Stimulated activated CD4-positive, alpha-beta T cell treated with anti-CD3 and anti-CD28 coated beads, Interleukin-1b, Interleukin-23, amount 100 ng/mL, for 24 hours (primary cell): ENCODE measurements around the gene CYFIP1.

Experiments used
- DNase-seq, 4 experiments: peaks; one replicate each; pipeline ENCODE4 v3.0.0-alpha.2; 2020; ENCODE audit warnings: low read depth in 4 of 4, low spot score in 1 of 4

Gene CYFIP1

DNA sequence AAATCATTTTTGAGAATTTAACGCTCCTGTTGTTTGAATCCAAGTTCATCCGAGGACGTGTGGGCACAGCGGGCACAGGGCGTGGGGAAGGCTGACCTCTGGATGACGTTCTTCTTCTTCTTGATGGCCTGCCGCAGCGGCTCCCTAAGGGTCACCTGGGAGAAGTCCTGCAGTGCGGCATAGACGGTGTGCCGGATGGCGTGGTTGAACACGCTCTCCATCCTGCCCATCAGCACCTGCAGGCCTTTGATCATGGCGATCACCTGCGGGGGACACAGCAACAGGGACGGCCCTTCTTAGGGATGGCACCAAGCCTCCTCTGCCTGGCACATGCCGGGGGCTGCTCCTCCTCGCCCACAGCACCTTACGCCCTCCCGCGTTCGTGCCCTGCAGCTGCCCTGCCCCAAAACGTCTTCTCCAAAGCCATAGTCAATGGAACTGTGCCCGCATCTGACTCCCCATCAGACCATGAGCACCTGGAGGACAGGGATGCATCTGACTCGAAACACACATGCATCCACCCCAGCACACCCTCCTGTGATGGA, 61.5 kb downstream of the CYFIP1 start:
- no peak for DNase-seq

DNA sequence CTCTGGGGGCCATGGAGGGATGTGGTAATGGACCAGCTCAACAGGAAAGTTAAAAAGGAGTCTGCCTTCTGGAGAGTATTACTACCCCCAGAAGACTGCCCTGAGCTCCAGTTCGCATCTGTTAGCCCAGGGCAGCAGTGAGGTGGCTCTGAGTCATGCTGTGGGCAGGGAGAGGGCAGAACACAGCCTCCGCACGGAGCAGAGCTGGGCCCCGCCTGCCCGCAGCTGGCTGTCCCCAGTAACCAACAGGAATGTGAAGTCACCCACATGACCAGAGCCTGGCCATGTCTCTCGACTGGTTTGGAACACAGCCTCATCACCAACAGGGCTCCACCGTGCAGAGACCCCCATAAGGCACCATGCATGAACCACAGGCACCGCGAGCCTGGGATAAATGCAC, 62.1 kb downstream of the CYFIP1 start:
- no peak for DNase-seq

DNA sequence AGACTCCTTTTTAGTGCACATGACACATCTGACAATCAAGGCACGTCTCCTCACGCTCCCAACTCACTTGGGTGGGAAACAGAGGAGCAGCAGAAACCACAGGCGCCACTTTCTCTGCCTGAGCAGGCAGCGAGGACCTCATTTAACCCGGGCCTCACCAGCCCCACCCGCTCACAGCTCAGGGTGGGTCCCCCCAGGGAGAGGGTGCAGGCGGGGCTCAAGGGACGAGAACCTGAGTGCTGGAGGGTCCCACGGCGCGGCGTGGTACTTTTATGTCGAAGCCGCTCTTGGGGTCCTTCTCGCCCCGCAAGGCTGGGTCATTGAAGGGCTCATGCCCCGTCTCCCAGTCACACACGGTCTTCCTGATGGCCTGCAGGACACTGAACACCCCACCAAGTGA, 62.6 kb downstream of the CYFIP1 start:
- DNase-seq: no peak

DNA sequence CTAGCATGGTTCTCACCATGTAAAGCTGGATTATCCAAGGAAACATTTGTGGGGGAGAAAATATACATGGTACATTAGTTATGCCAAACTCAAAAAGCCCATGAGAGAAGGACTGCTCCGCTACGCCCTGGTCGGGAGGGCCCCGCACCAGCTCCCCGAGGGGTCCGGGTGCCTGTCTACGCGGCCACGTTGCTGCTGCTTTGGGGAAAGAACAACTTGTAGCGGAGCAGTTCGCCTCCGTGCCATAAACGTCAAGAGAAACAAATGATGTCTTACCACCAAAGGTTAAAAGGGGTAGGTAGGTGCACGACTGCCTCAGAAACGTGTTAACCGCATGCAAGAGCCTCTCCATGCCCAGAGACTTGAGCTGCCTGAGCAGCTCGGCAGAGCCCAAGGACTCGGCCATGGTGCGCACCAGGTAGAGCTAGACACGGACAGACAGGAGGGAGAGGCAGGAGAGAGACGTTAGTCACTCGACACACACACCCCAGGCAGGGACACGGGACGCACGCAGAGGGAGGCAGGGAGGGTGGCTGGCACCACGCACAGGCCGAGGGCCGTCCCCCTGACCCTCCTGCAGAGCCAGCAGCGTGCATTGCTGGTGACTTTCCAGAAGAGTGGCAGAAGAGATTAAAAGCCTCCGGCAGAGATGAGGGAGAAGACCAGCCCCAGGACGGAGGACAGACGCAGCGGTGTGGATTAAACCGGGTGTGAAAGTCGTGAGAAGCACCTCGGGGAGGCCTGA, 63.4 kb downstream of the CYFIP1 start:
- DNase-seq: no peak

DNA sequence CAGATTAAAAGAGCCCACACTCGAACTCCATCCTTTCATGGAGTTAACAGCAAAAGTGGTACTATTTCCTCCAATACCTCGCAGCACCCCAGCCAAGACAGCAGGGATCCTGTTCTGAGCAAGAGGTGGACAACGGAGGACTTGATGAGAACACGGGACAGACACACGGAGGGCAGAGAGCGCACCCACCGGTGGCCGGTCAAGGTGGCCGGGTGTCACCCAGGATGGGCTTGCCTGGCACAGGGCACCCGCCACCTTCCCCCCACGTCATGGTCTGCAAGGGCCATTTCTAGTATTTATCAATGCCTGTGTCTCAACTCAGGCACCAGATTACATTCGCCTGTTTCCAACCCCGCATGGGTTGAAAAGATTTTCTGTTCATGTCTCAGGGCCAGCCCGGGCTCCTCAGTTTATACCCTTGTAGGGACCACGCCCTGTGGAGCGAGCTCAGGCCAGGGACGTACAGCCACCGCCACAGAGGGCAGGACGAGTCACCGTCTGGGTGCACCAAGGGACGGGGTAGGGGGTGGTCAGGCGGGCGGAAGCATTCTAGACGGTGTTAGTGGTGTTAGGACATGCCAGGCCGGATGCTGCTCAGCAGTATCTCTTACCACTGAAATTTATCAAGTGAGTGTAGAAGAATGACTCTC, 64.2 kb downstream of the CYFIP1 start:
- no peak for DNase-seq

DNA sequence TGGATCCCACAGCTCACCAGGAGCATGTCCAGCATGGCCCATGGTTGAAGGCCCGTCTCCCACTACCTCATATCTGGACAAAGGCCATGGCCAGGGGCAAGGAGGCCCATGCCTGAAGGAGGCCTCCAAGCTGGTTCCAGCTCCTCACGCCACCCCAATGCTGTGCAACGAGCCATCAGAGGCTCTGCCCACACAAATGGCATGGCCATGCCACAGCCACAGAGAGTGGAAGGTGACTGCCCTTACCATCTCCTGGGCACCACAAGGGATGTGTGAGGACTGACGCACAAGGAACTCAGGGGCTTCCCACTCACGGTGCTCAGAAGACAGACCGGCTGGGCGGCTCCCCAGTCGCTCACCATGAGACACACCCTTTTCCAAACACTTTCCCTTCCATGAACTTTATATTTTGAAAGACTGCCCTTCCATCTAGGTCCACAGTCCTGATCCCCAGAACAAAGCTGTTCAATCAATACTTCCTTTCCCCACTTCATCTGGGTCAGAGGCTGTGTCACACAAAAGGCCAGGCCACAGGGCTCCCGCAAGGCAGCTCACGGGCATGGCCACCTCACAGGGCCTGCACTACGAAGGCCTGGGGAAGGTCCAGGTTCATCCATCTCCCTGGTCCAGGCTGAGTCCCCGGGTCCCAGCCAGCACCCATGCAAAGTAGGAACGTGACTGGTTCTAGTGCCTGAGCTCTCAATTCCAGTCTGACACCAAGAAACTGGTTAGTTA, 66.4 kb downstream of the CYFIP1 start:
- no peak for DNase-seq

DNA sequence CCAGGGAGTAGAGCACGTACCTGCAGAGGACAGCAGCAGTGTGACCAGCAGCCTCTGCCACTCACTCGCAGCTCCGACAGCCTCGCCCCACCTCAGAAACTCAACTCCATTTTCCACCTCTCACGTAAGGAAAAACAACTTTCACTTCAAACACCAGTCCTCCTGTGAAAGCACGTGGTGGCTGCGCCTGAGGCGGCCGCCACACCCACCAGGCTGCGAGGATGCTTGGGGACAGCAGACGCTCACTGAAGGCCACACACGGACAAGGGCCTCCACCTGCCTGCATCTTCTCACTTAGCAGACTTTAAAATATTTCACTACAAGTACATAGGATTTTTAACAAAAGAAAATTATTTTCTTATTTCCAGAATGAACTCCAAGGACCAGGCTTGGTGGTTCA, 67.9 kb downstream of the CYFIP1 start:
- no peak for DNase-seq

DNA sequence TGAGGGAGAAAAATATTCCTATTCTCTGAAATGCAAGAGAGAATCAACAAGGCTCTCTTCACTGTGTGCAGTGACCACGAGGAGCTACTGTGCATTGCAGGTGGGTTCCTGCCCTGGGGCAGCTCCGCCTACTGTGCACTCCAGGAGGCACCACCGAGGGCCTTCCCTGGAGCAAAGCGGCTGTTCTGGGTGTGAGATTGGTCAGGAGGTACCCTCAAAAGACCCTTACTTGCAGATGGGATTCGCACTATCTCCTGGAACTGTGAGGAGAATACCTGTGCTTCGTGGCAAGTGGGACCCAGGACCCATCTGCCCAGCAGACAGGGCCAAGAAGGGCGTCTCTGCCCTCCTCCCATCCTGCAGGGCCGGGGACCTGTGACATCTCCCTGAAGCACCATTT, 68.9 kb downstream of the CYFIP1 start:
- DNase-seq: no peak

DNA sequence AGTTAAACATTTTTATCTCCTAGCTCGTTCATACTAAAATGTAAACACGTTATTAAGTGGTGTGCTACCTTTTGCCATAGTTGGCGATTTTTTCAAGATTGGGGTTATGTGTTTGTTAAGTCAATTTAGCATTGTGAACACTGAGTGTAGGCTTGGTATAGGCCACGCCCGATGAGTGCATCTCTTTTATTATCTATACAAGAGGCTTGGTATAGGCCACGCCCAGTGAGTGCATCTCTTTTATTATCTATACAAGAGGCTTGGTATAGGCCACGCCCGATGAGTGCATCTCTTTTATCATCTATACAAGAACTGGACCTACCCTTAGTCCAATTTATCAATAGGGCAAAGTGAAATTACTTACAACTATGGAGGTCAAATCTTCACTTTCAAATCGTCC, 71.3 kb downstream of the CYFIP1 start:
- DNase-seq: no peak

DNA sequence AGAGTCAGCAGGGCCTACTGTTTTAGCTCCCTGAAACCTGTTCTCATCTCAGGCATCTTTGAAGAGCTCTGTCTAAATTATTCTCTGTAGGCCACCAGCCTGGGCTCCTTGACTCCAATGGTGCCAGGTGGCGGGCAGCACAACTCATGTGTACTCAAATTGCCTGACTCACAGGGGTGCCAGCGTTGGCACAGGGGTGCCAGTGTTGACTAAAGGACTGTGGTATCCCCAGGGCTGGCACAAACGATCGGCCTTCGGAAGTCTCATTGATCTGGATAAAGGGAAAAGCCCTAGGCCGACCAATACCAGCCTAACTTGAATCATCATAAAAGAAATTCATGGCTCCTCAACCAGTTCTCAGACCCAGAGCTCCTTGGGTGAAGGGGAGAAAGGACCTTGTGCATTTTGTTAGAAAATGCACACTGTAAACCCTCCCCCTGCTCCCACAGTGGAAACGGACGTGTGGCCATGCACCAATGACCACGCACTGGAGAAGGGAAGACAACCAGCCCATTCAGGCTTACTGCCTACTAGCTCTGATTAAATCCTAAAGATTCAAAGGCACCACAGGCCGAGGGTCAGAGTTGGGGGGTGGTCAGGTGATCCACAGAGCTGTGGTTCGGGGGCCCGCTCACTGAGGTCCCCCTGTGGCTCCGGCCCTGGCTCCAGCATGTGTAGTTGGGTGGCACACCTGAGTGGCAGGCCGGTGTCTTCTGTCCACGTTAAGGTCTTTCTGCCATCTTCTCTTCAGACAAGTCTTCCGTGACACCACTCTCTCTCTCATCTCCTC, 72.8 kb downstream of the CYFIP1 start:
- DNase-seq: no peak

DNA sequence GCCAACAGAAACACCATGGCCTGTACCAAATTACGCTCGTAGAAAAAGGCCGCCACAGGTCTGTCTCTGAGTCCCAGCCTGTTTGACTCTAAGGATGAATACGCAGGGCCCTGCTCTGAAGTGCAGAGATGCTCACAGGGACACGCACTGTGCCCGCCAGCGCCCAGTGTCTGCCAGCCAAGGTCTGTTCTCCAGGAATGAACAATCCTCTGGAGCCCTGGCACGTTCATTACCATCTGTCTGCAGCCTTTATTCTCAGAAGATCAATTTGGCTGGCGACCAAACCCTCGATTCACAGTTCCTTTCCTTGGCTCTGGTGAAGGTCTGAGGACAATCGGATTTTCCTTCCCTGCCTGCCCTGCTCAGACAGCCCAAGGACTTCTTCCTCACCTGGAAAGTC, 75.4 kb downstream of the CYFIP1 start:
- no peak for DNase-seq

DNA sequence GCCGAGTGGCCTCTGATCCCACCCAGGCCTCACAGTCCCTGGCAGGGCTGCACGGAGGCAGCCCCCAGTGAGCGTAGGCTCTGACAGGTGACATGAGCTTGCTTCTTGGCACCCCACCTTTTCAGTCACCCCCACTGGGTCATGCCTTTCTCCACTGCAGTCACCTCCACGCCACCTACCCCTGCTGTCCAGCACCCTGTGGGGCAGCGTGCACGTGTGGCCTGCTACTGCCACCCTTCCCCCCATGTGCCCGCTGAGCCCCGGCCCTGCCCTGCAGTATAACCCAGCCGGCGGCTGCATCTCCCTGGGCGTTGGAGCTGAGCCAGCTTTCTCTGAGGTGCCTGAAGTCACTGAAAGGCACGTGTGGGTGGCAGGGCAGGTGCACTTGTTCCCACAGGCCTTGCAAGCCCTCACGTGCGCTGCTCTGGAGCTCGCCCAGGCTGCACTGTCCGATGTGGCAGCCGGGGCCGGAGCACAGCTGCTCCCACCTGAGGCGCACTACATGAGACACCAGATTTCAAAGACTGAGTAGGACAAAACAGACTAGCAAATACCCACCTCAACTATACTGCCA, 76.1 kb downstream of the CYFIP1 start:
- DNase-seq: no peak

DNA sequence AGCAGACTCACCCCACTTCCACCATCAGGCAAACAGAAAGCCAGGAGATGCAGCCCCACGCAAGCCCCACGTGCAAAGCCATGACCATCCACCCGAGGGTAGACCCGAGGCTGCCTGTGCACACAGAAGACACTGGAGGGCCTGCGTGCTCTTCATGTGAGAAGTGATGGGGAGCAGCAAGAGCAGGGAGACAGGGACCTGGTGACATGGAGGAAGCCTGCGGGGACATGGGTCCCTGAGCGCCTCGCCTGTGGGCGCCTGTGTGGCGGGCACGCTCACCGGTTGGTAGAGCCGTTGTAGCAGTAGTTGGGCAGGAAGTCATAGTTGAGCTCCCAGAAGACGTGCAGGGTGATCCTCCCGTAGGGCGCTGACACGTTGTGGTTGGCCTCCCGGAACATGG, 76.7 kb downstream of the CYFIP1 start:
- DNase-seq: no peak

DNA sequence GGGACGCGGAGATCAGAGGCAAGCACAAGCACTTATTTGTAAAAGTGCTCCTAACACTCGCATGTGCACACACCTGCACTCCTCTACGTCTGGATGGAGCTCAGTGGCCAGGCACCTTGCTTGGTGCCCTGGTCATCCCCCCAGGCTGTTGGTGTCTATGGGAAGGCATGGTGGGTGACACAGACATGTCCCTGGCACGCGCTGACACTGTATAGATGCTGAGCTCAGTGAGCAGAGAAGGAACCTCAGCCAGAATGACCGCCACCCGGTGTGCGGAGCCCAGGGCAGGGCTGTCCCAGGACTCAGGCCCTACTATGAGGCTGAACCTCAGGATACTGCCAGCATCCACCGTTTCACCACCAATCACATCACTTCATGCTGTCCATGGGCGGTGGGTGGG, 77.2 kb downstream of the CYFIP1 start:
- DNase-seq: no peak

DNA sequence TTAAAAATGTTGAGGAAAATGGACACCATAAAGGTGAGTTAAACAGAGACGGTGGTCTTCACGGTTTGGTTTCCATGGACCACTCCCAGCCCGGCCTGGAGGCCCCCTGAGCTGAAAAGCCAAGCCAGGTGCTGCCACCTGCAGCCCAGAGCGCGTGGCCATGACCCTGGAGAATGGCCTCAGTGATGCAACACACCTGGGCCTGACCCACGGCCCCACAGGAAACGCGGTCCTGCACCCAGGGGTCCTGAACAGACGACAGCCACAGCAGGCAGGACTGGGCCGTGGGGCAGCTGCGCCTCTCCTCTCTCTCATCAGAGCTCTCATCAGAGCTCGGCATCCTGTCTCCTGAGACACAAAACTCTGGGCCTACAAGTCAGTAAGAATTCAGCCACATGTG, 77.6 kb downstream of the CYFIP1 start:
- DNase-seq: no peak

DNA sequence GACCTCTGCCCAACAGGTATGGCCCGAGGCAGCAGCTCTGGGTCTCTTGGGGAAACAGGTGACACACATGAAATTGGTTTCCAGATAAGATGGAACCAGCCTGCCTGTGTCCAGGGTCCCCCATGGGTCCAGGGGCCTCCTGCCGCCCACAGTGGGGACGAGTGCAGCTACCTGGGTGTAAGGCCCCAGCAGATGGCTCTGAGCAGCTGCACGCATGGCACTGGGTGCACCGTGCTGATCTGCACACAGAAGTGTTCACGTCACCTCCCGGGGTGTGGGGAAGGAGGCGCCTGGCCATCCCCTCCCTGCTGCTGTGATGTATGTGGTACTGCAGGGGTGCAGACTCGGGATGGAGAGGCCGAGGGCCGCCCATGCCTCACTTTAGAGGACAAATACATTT, 78.1 kb downstream of the CYFIP1 start:
- DNase-seq: no peak

DNA sequence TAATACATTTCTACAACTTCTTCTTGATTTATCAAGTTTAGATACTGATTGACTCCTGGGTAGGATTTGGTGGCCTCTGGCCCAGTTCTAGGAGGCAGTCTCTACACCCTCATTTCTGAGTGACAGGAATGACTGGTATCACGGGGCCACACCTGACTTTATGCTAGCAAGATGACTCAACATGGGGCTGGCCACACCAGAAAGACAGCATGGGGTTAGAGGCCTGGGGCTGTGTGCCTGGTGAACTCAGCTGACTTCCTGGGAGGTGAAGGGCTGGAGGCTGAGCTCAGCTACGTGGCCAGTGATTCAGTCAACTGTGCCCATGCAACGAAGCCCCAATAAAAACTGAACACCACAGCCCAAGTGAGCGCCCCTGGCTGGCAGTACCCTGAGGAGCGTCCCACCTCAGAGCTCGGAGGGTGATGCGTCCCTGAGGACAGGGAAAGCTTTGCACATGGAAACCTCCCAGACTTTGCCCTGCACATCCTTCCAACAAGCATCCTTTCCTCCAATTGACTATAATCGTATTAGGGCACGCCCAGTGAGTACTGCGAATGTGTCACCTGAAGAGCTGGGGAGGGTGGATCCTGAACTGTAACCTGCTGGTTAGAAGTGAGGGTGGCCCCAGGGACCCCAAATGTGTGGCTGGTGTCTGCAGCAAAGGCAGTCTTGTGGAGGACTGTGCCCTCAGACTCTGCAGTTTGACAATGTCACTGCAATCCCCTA, 84.5 kb downstream of the CYFIP1 start:
- DNase-seq: no peak

DNA sequence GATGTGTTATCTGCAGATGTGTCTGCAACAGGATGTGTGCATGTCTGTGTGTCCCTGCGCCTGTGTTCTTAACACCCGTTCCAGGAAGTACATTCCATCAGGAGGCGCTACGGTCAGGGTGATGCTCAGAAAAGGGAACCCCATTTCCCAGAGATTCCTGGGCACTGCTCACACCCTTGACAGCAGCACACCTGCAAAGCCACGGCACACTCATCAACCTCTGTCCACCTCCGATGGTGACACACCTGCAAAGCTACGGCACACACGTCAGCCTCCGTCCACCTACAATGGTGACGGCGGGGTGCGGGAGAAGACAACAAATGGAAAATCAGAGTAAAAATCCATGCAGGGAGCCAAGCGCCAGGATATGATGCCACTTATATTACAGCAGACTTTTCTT, 86.3 kb downstream of the CYFIP1 start:
- DNase-seq: no peak

DNA sequence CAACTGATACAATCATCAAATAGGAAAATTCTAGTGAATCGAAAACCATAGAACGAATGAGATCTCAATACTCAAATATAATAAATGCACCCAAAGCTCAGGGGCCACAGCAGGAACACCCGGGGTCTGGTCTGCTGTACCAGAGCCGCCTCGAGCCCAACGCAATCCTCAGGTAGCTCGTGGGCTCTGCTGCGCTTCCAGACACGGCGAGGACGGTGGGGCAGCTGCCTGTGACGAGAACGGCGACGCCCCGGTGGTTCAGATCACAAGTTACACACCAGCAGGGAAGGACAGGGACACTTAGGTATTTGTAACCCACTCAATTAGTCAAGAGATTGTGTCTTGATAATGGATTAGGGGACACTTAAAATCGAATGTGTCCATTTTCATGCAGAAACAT, 87.1 kb downstream of the CYFIP1 start:
- no peak for DNase-seq

DNA sequence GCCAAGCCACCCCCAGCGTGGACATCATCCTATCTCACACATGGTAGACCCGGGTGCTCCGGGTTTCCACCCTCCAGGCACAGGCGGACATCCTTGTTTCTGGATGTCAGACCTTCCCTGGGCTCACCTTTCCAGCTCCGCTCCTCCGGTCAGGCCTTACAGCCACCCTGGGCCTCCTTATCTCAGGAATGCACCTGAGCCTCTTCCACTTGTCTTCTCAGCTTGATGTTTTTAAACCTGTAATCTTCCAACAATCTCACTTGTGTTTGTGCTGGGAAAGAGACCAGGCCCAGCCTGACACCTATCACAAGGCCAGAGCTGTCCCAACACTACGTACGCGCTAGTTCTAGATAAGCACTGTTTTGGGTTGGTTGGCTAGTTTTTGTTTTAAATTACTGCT, 87.8 kb downstream of the CYFIP1 start:
- DNase-seq: no peak
